NAMALWA (cell line): ENCODE results near the gene MOB3B.

Experiments used
- DNase-seq: peaks from one replicate; pipeline ENCODE4 v3.0.0-alpha.2; 2015; ENCODE audit warnings: low spot score

MOB3B gene

DNA sequence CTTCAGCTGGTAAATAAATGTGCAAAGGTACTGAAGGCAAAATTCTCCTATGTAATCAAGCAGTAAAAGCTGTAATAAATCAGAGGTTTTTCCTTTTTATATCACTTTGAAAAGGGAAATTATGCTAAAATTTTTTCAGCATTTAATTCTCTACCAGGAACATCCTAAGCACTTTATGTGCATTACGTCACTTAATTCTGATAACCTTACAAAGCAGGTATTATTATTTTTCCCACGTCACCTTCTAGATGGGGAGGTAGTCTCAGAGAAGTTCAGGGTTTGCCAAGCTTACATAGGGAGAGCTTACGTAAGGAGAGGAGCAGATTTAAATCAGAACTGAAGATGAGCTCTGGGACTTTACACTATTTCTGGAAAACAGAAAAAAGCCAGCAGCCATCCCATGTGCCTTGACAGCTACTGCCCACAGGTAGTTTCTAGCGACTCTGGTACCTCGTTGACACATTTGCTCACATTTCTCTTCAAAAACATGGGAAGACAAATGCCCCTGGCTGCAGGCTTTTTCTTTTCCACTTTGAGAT lies 84.5 kb downstream of the MOB3B start:
- no peak for DNase-seq

DNA sequence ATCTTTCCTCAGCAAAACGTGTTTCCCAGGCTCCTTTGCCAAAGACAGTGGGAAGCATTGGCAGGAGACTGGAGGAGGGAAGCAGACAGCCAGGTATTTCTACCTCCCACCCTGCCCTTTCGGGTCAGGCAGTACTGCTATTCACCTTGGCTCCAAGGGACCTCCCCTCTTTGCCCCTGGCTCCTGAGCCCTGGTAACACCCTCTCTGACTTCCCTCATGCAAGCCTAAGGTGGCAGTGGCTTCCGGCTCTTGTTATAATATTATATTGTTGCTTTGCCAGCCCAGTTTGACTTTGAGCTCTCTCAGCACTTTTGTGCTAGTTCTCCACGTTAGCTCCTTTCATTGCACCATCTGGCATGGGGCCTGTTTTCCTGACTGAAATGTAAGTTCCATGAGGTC lies 87.2 kb downstream of the MOB3B start:
- DNase-seq, result no peak

DNA sequence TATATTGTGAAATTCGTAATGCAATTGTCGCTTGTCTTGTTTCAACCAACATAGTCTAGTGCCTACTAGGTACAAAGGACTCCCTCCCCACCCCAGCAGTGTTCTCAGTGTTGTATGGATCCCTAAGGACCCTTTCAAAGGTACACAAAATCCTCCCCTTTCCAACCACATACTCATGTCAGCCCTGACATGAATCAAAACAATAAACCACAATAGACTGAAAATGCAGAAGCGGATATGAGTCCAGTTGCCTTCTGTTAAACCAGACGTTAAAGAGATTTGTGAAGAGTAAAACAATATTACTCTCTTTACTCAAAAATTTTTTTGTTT lies 87.9 kb downstream of the MOB3B start:
- no peak for DNase-seq

DNA sequence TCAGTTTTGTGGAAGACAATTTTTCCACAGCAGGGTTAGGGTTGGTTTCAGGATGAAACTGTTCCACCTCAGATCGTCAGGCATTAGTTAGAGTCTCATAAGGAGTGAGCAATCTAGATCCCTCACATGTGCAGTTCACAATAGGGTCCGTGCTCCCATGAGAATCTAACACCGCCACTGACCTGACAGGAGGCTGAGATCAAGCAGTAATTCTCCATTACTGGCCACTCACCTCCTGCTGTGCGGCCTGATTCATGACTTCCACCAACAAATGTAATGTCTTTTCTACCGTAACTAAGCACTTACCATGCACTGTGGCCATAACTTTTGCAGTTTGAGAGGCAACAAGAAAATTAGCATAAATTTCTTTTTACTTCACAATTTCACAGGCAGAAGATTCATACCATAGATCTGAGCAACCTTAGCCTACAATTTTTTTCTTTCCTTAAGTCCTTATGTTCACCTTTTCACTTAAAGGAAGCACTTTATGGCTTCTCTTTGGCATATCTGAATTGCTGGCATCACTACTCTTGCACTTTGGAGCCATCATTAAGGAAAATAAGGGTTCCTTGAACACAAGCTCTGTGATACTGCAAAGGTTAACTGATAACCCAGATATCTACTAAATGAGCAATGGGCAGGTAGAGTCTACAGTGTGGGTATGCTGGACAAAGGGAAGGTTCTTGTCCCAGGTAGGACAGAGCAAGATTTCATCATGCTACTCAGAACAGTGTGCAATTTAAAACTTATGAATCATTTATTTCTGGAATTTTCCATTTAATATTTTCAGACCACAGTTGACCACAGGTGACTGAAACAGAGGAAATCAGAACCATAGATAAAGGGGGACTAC lies 88.5 kb downstream of the MOB3B start:
- DNase-seq, result no peak

DNA sequence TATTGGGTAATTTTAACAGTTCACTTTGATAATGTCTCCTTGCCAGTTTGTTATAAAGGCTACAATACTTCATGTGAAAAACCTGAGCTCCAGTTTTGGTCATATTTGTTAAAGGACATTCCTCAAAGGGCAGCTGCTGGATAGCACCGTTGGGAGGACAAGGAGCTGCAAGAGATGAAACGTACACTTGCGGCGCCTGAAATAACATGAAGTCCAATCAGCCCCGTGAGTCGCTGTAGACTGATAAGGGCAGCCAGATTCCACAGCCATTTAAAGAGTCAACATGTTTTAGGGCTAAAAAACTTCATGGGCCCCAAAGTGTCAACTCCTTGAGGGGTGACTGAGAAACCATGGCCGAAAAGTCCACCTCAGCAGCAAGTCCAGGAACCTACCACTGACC lies 91.1 kb downstream of the MOB3B start:
- DNase-seq, result no peak

DNA sequence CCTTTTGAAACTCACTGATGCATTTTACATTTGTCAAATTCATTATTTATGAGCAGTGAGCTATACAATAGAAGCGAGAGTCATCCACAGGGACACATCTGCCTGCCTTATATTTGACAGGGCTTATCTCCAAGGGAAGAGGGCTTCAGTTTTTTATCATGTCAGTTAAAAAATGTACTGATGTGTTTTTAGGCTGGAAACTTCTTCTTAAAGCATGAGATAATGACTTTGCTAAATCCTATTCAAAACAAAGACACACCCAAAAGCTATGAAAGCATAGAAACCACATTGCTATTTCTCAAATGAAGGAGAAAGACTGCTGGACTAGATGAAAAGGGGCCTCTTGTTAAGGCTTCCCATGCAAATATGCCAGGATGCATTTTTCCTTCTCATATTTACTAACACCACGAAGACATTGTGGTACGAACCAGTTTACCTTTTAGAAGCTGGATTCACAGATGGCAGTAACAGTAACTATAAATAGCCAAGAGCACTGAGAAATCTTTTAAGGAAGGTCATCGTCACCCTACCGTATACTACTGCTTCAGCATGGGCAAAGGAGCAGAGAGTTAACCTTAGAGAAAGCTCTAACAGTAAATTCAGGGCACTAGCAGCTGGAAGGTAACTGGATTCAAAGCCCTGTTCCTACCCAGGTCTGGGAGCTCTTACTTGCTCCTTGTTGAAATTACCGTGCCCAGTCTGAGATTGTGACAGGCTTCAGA lies 91.8 kb downstream of the MOB3B start:
- DNase-seq, result no peak

DNA sequence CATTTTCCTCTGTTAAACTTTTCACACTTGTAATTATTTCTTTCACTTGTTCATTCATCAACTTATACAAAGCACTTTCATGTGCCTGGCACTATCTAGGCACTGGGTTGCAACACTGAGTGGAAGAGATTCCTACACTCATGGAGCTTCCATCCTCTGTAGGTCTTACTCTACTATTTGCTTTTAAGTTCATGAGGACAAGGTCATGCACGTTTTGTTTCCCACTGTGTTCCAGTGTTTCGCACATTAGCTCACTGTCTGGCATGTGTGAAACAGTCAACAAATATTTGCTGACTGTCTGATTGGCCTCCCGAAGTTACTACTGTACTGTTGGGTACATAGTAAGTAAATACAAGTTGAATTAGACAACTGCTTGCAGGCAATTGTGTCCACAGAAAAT lies 93.4 kb downstream of the MOB3B start:
- DNase-seq, result no peak

DNA sequence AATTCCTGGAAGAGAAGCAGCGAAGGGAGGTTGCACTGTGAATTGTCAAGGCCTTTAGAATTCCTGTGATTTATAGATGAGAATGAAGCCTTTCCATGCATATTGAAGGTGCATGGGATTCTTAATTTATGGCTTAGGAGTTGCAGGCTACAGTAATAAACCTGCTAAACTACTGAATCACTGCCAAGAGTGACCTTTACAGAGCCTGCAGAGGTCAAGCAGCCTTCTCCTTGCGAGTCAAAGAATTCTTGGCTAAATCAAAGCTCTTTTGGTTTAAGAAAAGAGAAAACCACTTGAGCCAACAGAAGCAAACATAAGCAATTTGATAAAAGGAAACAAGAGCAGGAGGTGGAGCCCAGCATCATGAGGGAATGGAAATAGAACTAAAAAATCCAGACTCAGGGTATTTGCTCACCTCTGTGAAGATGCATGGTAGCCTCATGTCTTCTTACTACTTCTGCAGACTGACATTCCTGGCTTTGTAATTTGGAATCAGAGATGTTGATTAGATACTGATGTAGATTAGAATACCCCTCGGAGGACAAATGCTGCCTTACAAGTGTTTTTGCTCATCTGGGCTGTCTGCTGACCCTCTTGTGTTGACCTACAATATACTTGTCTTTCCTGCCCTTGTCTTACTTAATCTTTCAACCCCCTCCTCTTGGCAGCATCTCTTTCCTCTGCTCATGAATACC lies 95.8 kb downstream of the MOB3B start:
- no peak for DNase-seq

DNA sequence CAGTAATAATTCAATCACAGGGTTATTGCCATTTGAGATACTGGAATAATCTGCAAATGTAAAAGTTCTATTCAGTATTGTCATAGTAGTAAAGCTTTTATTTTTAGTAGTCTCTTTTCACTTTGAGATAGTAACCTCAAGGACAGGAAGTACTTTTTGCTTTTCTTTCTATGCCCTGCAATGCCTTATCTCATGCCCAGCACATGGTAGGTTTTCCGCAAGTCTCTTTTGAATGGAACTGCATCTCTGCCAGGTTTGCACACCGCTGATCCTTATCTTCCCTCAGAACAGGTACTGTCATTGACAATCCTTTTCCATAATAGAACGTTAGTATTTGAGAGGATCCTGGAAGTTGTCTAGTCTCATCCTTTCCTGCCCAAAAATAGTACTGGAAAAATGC lies 97.3 kb downstream of the MOB3B start:
- DNase-seq, result no peak

DNA sequence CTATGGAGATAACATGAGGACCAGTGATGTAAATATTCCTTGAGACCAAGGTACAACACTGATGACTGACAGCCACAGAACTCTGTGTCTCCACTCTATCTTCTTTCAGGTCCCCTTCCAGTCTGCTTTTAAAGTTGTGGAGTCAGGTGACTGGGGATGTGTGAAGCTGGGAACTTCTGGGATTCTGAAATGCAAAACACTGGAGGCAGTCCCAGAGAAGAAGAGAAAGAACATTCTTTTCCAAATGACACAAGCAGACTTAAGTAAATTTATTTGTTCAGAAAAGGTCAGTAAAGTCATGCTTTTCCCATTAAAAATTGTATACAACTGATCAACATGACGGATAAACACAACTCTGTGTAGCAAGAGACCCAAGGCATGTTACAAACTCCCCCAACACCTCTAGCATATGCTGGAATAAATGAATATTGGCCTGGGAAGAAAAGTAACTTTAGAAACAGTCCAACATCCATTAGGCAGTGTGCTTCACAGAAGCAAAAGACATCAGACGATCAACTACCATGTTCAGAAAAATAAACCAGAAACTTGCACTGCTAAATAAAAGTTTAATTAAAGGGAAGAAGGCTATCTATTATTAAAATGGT lies 98.0 kb downstream of the MOB3B start:
- no peak for DNase-seq

DNA sequence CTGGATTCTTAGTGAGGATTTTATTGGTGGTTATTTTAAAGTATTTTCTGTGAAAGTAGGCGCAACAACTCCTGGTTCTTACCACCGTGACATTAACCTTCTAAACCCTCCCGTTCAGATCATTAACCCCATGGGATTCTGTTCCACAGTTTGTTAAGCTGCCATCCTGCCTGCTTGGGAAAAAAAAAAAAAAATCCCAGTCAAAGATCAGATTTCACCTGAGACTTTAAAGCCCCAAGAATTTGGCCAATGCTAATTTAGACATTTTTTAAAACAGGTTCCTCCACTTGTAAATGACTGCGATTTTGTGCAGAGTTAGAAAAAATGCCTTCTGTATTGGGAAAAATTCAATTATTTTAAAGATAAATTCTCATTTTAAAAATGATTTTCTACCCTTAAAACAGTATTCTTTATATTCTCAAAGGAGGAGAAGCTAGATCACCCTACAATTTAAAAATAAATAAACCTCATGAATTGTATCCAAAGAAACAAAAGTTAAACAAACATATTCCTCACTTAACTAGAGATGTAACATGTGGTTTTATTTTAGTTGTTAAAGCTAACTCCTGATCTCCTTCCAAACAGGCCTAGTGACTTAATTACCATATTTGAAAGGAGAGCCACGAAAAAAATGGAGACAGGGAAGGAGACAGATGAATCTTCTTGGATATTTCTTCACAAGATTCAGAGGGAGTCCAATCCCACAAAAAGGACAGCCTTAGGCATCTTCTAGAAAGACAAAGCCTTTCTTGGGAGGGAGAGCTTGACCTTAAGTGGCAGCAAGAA lies 98.7 kb downstream of the MOB3B start:
- no peak for DNase-seq

DNA sequence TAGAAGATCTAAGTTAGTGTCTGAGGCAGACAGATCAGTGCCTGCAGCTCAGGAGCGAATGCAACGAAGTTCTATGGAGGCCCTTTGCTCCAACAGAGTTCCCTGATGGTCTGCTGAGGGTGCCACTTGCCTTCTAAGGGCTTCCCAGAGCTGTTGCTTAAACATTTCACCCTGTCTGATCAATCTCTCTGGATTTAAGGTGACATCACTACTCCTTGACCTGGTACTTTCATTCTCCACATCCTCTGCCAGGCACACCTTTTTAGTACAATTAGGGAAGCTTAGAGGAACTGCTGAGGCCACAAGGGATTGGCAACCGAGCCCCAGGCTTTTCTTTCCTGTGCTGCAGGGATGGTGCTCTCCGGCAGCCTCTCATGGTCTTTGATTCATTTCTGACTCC lies 99.7 kb downstream of the MOB3B start:
- no peak for DNase-seq

DNA sequence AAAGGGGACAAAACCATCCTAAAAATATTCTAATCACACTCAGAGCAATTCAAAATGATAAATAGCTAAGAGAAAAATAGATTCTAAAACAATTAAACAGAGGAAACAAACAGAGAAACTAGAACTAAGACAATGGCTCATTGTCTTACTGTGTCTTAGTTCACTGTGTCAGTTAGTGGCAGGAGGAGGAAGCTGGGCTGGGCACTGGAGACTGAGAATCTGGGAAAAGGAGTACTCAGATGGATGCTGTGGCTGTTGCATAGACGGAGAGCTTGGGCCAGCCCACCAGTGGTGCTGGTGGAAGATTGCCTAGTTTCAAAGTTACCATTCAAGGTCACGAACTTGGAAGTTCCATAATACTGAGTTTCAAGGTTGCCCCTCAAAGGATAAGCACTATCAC lies 100.2 kb downstream of the MOB3B start:
- DNase-seq, result no peak

DNA sequence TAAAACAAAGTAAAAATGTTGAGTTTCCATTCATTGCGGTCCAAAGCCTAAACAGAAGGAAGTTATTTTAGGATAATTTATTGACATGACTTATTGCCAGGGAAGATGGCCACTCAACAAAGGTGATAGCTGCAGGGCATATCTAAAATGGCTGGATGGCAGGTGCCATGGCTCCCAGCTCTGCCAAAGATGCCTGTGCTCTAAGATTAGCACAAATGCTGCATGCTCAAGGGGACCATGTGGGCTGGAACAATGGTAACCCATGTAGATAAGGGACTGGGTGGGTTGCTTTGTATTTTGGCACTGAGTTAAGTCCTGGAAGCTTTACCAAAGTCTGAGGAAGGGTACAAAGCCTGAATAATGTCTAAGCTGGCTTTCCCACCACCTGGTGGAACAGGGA lies 101.1 kb downstream of the MOB3B start:
- DNase-seq, result no peak

DNA sequence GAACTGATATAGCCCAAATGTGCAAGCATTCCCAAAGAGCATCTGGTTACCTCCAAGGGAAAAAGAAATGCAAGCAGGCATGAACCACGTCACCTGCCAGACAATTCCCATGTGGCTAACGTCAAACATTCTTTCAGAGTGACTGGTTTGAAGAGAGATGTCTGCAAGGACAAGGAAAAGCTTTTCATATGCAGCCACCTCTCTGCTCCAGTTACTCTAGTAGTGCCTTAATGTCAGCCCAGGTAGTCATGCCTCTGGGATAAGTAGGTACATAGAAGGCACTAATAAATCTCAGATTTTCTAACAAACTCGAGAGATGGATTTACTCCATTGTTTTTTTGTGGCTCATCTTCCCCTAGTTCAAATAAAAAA lies 102.4 kb downstream of the MOB3B start:
- no peak for DNase-seq

DNA sequence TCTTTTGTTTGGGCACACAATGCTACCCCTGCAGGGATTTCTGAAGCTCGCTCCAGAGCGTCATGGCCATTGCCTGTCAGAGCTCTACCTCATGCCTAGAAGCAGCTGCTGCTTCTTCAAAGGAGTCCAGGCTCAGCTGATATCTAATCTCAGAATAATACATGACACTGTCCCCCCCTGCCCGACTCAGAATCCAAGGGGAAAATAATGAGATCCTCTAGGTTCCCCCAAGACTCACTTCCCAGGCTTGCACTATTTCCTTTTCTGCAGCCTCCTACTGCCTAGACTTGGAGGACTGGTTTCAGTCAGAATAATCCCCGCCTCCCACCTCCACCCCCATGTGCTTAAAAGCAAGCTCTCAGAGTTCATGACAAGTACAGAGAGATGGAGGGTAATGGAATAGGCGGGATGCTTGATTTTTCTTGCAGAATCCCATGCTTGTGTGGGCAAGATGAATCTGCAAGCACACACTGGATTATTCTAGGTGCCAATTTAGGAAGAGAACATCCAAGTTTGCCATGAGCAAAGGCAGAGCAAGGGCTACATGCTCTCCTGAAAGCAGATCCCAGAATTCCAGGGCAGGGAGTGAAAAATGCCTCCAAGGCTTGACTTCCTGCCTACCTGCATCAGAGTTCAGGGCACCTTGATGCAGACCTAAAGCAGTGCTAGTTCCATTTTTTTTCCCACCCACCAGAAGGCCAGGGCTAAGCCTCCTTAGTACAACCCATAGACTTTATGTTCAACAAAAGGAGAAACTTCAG lies 102.9 kb downstream of the MOB3B start:
- DNase-seq, result no peak

DNA sequence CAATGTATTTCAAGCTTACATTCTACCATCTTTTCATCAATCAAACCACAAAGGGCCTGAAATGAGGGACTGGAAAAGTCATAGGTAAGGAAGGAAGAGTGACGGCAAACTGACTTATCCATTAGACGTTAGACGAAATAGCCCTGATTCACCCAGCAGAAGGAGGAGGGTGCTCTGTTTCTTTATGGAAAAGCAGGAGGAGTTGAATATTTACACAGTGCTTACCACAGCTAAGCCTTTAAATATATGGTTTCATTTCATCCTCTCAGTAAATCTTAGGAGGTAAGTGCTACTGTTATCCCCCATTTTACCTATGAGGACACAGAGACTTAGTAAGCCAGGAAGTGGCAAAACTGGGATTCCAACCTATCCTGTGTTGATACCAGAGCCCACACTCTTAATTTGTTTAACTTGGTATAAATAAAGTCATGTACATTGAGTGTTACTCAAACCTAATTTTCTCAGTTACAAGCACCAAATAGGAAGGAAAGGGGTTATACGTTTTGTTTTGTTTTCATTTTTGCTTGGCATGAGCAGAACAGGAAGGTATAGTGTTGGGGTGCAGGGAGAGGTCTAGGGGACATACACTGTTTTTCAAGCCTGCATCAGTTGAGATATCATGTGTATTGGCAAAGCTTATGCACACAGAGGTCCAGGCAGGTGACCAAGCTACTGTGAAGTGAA lies 103.6 kb downstream of the MOB3B start:
- DNase-seq, result no peak

DNA sequence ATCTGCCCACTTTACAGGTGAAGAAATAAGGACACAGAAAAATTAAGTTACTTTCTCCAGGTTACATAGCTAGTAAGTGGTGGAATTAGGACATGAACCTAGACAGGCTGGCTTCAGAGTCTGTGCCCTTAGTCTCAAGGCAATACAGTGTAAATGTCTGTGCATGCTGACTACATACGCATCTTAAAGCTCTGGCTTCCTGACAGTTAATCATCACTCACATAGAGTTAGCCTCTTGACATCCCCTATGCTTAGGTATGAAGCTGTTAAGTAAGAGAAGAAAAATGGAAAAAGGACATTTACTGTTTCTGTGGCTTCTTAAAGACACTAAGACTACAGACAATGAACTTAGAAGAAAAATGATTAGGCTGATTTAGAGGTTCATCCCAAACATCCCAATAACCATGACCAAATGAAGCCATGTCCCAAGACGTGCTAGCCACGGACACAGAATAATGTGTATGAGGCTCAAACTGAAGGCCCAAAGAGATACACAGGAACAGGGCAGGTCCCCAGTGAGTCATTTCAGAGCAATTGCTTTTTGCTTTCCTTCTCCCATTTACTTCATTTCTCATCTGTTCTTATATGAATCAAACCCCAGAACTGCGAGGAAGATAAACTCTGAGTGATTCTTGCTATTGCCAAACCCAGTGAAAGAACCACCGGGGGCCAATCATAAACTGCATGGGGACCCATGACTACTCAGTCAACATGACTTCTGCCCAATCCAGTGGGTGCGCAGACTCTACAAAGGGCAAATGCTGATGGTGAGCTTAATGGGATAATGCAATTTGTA lies 105.5 kb downstream of the MOB3B start:
- DNase-seq, result no peak

DNA sequence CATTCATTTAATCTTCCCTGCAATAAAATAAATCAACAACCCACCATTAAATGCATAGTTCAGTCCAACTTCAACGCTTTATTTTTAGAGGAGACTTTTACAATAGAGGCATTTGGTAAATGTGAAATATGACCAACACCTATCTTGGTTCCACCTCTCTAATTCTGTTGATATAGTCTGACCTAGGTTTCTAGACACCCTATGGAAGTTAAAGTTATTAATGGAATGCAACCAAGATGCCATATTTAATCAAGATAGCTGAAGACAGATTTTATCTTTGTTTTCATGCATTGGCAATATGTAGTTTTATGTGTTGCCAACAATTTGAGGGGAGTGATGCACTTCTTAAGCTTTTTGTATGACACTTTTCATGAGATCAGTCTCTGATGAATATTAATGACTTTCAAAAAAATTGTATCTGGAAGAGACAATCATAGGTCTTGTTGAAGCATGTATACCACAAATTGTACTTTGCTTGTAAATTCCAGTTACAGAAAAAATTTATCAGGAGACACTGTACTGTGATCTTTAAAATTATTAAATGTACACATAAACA lies 107.3 kb downstream of the MOB3B start:
- DNase-seq, result no peak
